ENCODE measurements around the gene GGN. TPM values are rescaled to one million over a fixed set of nuclear protein-coding genes. Genes with fewer than 3 reads are reported as not detected.
A peak's percentile ranks its signal among the peaks of the same experiment; 100 is the strongest.

GGN gene
- total and polyA plus RNA-seq, 9 of the 15 experiments (the other 6 are each of a cell fraction or from before 2014, with no cell fraction given) = 0.15 to 0.33 TPM; not detected in 7

DNA sequence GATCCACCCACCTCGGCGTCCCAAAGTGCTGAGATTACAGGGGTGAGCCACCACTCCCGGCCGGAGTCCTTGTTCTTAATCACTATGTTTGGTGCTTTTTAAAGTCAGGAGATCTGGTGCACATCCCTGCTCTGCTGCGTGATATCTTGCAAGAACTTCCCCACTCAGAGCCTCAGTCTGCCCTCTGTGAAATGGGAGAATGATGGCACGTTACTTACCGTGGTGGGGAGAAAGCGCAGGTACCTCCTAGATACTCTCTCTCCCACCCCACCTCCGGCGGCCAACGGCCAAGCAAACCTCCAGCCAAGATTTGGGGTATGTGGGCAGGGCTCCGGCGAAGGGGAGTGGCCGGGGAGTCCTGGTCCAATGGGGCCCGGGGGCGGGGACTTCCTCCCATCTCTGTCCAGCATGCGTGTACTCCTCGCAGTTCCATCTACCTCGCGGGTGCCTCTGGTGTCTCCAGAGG lies 45.5 kb upstream of the GGN start, which contains the start of gene RYR1 (continued):
- no peak for TF ChIP-seq ZNF239 (CRISPR knock-in tag; IDR thresholded peaks at IDR 0.05)
- TF ChIP-seq SLC30A9 (CRISPR knock-in tag; IDR thresholded peaks at IDR 0.05) = no peak
- TF ChIP-seq DPF2 (IDR thresholded peaks at IDR 0.05) = peak; percentile 44
- no peak for TF ChIP-seq E2F3 (CRISPR knock-in tag; IDR thresholded peaks at IDR 0.05)
- no peak for TF ChIP-seq PCBP2 (IDR thresholded peaks at IDR 0.05; ENCODE audit: low read depth, low read length, poor library complexity, severe bottlenecking)
- no peak for TF ChIP-seq EZH2 (IDR thresholded peaks at IDR 0.05; ENCODE audit: borderline replicate concordance, low read depth, low read length)
- no peak for TF ChIP-seq ZNF518B (CRISPR knock-in tag; IDR thresholded peaks at IDR 0.05)
- no peak for TF ChIP-seq KLF10 (CRISPR knock-in tag; IDR thresholded peaks at IDR 0.05)
- no peak for TF ChIP-seq ZNF175 (CRISPR knock-in tag; IDR thresholded peaks at IDR 0.05; ENCODE audit: low read depth)
- TF ChIP-seq SMAD1 (IDR thresholded peaks at IDR 0.05; ENCODE audit: low read depth, low read length, partially characterized antibody) = no peak
- no peak for TF ChIP-seq IRF2 (CRISPR knock-in tag; IDR thresholded peaks at IDR 0.05)
- no peak for TF ChIP-seq SMC3 (conservative IDR thresholded peaks at IDR 0.05; ENCODE audit: insufficient read depth, low read depth, low read length)
- TF ChIP-seq CEBPB (tag; IDR thresholded peaks at IDR 0.05) = no peak
- no peak for TF ChIP-seq MAFF (IDR thresholded peaks at IDR 0.05; ENCODE audit: low read length)
- TF ChIP-seq CCAR2 (IDR thresholded peaks at IDR 0.05; ENCODE audit: low read depth, low read length) = no peak
- no peak for TF ChIP-seq CAMTA2 (CRISPR knock-in tag; conservative IDR thresholded peaks at IDR 0.05)
- no peak for TF ChIP-seq ERF (CRISPR knock-in tag; IDR thresholded peaks at IDR 0.05)
- TF ChIP-seq PCBP1 (IDR thresholded peaks at IDR 0.05; ENCODE audit: low read depth, low read length, poor library complexity, severe bottlenecking) = no peak
- TF ChIP-seq MED1 (CRISPR knock-in tag; IDR thresholded peaks at IDR 0.05; ENCODE audit: borderline replicate concordance) = no peak
- TF ChIP-seq, protein P1, sequence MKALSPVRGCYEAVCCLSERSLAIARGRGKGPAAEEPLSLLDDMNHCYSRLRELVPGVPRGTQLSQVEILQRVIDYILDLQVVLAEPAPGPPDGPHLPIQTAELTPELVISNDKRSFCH (CRISPR knock-in tag; IDR thresholded peaks at IDR 0.05) = no peak
- TF ChIP-seq, protein P1 (tag; IDR thresholded peaks at IDR 0.05) = 0 out of 2 replicates have a peak, but pooled peaks have one; percentile 29
- peak; percentile 33 for TF ChIP-seq TAF1 (IDR thresholded peaks at IDR 0.05; ENCODE audit: control insufficient read depth, extremely low read depth, insufficient read depth, low read length, severe bottlenecking)
- no peak for TF ChIP-seq ZBTB11 (CRISPR knock-in tag; IDR thresholded peaks at IDR 0.05)

Measured in K562 (cell line).